IPS DF 6.9 (cell line): Measurements from ENCODE around the gene GLT6D1.

Source experiments
- DNase-seq: peaks from one replicate; pipeline ENCODE4 v3.0.0-alpha.2; 2013; ENCODE audit warnings: low read depth, low spot score
- H3K27ac ChIP-seq: one replicate; pipeline ENCODE4 v1.5.1; 2013; ENCODE audit warnings: low read length, control low read depth
- H3K27me3 ChIP-seq: 2 replicates; pipeline ENCODE4 v1.6.1; 2013; ENCODE audit warnings: mild to moderate bottlenecking, low read length; ENCODE audit not compliant: control insufficient read depth, insufficient read depth
- H3K36me3 ChIP-seq: 2 replicates; pipeline ENCODE4 v1.6.1; 2013; ENCODE audit warnings: low read length; ENCODE audit not compliant: control insufficient read depth, insufficient read depth
- H3K4me1 ChIP-seq: 2 replicates; pipeline ENCODE4 v1.6.1; 2013; ENCODE audit warnings: low read length; ENCODE audit not compliant: control insufficient read depth, insufficient read depth
- H3K4me3 ChIP-seq: 2 replicates; pipeline ENCODE4 v1.5.1; 2013; ENCODE audit warnings: mild to moderate bottlenecking, low read length
- H3K9me3 ChIP-seq: 2 replicates; pipeline ENCODE4 v1.6.1; 2013; ENCODE audit warnings: low read length, inconsistent platforms; ENCODE audit not compliant: control insufficient read depth, insufficient read depth
- WGBS: extraction: QIAGEN DNeasy Blood & Tissue Kit; methylation state at CpG from one replicate; pipeline ENCODE4 v1.1.7; 2013; ENCODE audit warnings: mixed read lengths, missing lambda C conversion rate; ENCODE audit not compliant: insufficient read length, insufficient coverage; 5-methylcytosine and 5-hydroxymethylcytosine counted together

The GLT6D1 gene

GRCh38 chr9:135613946-135614805 is 25.2 kb downstream of the GLT6D1 start:
- no CpG with 5 or more reads among the region's 34 CpGs for WGBS
- Histone ChIP-seq H3K36me3 (no peaks in the 10 kb centered on the region), H3K27ac (no peak overlapping the region), H3K9me3 (no peaks in the 10 kb centered on the region), H3K4me3 (no peak overlapping the region), H3K4me1 (no peaks in the 10 kb centered on the region), H3K27me3 (no peaks in the 10 kb centered on the region)
- DNase-seq = no peak

GRCh38 chr9:135612981-135613910 is 26.1 kb downstream of the GLT6D1 start:
- DNase-seq = no peak
- H3K4me3 ChIP-seq = no peak overlapping the region
- no peaks in the 10 kb centered on the region for H3K9me3 ChIP-seq
- no peaks in the 10 kb centered on the region for H3K4me1 ChIP-seq
- WGBS = no CpG with 5 or more reads among the region's 24 CpGs
- H3K36me3 ChIP-seq = no peaks in the 10 kb centered on the region; the same call in 1 of the 2 replicates
- no peaks in the 10 kb centered on the region for H3K27me3 ChIP-seq
- H3K27ac ChIP-seq = no peak overlapping the region

GRCh38 chr9:135612437-135612836 is 26.9 kb downstream of the GLT6D1 start:
- DNase-seq = no peak
- Histone ChIP-seq H3K27ac (no peak overlapping the region), H3K4me3 (no peak overlapping the region), H3K4me1 (no peaks in the 10 kb centered on the region), H3K36me3 (no peaks in the 10 kb centered on the region; the same call in 1 of the 2 replicates), H3K9me3 (no peaks in the 10 kb centered on the region), H3K27me3 (no peaks in the 10 kb centered on the region)
- no CpG with 5 or more reads among the region's 8 CpGs for WGBS

- WGBS = no CpG with 5 or more reads among the region's 4 CpGs
These were observed 27.5 kb downstream of the GLT6D1 start for GRCh38 chr9:135611875-135612209.

GRCh38 chr9:135611142-135611874 is 28.0 kb downstream of the GLT6D1 start:
- no peak overlapping the region for H3K4me3 ChIP-seq
- no peaks in the 10 kb centered on the region for H3K27me3 ChIP-seq
- no peak overlapping the region for H3K27ac ChIP-seq
- no peaks in the 10 kb centered on the region for H3K9me3 ChIP-seq
- no CpG with 5 or more reads among the region's 7 CpGs for WGBS
- H3K36me3 ChIP-seq = no peaks in the 10 kb centered on the region; the same call in 1 of the 2 replicates
- DNase-seq = no peak
- H3K4me1 ChIP-seq = no peaks in the 10 kb centered on the region

More at GRCh38 chr9:135611875-135612209, 27.5 kb downstream of the GLT6D1 start:
- Histone ChIP-seq H3K4me1 (no peaks in the 10 kb centered on the region), H3K9me3 (no peaks in the 10 kb centered on the region), H3K27me3 (no peaks in the 10 kb centered on the region), H3K36me3 (no peaks in the 10 kb centered on the region; the same call in 1 of the 2 replicates), H3K4me3 (no peak overlapping the region), H3K27ac (no peak overlapping the region)
- DNase-seq = no peak

GRCh38 chr9:135610290-135611141 is 28.8 kb downstream of the GLT6D1 start:
- Histone ChIP-seq H3K27me3 (no peaks in the 10 kb centered on the region), H3K36me3 (no peaks in the 10 kb centered on the region; the same call in 1 of the 2 replicates), H3K9me3 (no peaks in the 10 kb centered on the region), H3K27ac (no peak overlapping the region), H3K4me1 (no peaks in the 10 kb centered on the region), H3K4me3 (no peak overlapping the region)
- no CpG with 5 or more reads among the region's 13 CpGs for WGBS
- DNase-seq = no peak

- H3K27me3 ChIP-seq = no peaks in the 10 kb centered on the region
- no peaks in the 10 kb centered on the region for H3K9me3 ChIP-seq
- no CpG with 5 or more reads among the region's 17 CpGs for WGBS
These were observed 29.9 kb downstream of the GLT6D1 start for GRCh38 chr9:135609366-135609955.

GRCh38 chr9:135608999-135609317 is 30.4 kb downstream of the GLT6D1 start:
- no peak for DNase-seq
- Histone ChIP-seq H3K9me3 (no peaks in the 10 kb centered on the region), H3K4me3 (no peak overlapping the region), H3K27me3 (no peaks in the 10 kb centered on the region), H3K4me1 (peaks cover 3% of the 10 kb centered on the region), H3K36me3 (no peaks in the 10 kb centered on the region; the same call in 1 of the 2 replicates), H3K27ac (no peak overlapping the region)
- no CpG with 5 or more reads among the region's 15 CpGs for WGBS

More at GRCh38 chr9:135609366-135609955, 29.9 kb downstream of the GLT6D1 start:
- DNase-seq = no peak
- Histone ChIP-seq H3K27ac (no peak overlapping the region), H3K4me1 (no peaks in the 10 kb centered on the region; the same call in 1 of the 2 replicates), H3K4me3 (no peak overlapping the region), H3K36me3 (no peaks in the 10 kb centered on the region; the same call in 1 of the 2 replicates)

- WGBS = no CpG with 5 or more reads among the region's 22 CpGs
- DNase-seq = no peak
- Histone ChIP-seq H3K36me3 (no peaks in the 10 kb centered on the region; the same call in 1 of the 2 replicates), H3K9me3 (no peaks in the 10 kb centered on the region), H3K27me3 (no peaks in the 10 kb centered on the region), H3K27ac (no peak overlapping the region), H3K4me3 (no peak overlapping the region), H3K4me1 (peaks cover 3% of the 10 kb centered on the region)
These were observed 30.9 kb downstream of the GLT6D1 start for GRCh38 chr9:135608294-135608998.
